GM11168 (cell line): ENCODE measurements around the gene FOXP1.

Source experiments
- in situ Hi-C: fragments of 300-500 bp; cut with MboI; formaldehyde crosslinking; loops from one replicate; pipeline ENCODE4 v1.12.0; 2022; ENCODE audit warnings: low sequenced_read_pairs; ENCODE audit not compliant: unreplicated experiment

FOXP1 gene

DNA sequence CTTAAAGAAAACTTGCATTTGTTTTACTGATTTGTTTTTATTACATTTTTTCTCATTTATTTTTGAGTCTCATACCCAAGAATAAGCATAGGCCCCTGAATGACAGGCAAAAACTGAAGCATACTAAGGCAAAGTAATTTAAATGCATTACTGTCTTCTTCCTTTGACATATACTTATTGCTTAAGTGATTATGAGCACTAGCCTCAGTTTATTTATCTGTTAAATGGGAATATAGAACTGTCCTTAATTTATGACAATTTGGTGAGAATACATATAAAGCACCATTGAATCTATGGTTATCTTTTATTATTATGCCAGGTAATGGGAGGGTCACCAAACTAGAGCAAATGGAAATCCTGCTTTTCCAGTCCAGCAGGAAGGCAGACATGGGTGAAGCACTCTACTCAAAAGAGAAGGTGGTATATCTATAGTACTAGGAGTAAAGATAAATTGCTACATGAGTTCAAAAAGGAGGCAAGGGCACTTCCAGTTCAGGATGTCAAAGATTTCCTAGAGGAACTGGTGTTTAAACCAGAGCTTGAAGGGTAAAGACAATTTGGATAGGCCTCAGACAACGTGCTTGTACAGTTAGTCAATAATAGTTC lies 435.0 kb downstream of the FOXP1 start:
- in situ Hi-C loops: no loop called here

DNA sequence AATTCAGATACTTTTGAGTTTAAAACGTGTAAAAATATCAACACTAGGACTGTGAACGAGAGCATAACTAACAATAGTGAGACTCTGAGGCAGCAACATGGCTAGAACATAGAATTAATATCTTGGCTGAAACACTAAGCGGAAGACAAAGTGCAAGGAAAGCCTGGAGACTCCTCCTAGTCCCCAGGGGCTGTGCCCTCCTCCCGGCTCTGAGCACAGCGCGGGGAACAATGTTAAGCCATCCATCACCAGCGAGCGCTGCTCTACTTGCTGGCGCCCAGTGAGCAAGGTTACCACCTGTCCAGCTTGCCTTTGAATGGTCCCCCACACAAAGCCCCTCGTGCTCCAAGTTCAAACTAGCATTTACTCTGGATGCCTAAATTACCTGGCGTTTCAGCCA lies 436.9 kb downstream of the FOXP1 start:
- in situ Hi-C loops: no loop called here

DNA sequence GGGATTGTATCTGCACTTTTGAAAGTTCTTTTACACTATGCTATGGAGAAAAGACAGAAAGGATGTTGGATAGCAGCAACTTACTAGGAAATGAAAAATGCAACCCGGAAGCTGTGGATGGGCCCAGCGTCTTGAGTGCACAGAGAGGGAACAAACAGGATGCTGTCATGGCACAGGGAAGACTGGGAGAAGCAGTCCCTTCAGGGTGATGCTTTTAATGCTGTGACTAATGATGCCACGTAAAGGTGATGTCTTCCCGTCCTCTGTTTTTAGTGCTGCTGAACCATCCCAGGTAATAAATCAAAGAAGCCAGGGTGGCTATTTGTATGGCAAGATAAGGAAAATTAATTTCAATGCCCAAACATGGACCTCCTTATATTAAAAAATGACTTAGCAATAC lies 437.6 kb downstream of the FOXP1 start:
- in situ Hi-C loops: no loop called here

DNA sequence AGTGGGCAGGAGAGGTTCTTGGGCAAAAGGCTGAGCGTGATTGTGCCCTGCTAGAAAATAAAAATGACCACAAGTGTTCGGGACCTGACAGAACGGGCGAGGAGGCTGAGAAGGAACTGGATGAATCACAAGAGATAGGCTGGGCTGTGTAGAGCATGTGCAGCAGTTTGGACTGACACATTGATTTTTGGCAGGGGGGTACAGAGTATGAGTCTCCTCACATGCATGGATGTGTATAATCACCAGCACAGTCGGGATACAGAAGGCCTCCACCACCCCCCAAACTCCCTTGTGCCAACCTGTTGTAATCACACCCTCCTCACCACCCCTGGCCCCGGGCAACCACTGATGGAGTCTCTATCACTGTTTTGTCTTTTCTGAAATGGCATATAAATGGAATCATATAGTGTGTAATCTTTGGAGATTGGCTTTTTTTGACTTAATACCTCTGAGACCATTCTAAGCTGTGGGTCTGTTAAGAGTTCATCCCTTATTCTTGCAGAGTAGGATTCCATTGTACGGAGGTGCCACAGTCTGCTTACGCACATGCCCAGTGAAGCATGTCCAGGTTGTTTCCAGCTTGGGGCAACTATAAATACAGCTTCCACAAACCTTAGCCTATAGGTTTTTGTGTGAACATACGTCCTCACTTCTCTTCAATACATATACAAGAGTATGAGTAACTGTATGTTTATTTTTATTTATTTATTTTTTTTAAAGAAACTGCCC lies 438.8 kb downstream of the FOXP1 start:
- in situ Hi-C loops: no loop called here

DNA sequence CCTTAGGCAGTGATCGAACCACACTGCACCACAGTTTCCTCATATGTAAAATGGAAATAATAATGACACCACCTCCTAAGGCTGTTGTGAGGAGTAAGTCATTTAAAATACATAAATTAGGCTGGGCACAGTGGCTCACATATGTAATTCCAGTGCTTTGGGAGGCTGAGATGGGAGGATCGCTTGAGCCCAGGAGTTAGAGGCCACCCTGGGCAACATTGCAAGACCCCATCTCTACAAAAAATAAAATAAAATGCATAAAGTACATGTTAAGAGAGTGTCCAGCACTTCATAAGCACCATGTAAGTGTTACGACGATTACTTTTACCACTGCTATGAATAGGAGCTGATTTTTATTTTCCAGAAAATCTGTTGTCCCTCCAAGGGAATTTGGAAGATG lies 440.0 kb downstream of the FOXP1 start:
- in situ Hi-C loops: no loop called here

DNA sequence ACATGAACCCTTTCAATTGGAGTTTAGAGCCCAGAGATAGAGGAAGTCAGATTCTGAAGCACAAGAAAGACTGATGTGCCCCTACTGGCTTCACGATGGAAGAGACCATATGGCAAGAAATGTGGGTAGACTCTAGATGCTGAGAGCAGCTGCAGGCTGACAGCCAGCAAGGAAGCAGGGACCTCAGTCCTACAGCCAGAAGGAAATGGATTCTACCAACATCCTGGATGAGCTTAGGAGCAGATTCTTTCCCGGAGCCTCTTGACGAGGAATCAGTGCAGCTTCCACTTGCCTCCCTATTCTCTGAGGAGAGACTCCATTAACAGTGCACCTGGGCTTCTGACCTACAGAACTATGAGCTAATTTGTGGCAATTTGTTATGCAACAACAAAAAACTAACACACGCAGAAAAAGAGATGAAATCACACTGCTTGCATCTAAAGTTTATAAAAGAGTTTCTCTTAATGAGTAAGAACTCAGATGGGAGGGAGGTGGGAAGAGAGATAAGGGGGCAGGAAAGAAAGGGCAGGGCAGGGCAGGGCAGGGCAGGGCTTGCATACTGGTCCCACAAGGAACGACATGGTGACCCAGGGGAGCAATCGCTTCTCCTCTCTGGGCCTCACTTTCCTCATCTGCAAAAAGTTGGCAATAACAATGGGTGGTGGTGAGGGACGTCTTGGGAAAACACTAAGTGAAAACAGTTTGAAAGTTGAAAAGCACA lies 440.9 kb downstream of the FOXP1 start:
- in situ Hi-C loops: no loop called here

DNA sequence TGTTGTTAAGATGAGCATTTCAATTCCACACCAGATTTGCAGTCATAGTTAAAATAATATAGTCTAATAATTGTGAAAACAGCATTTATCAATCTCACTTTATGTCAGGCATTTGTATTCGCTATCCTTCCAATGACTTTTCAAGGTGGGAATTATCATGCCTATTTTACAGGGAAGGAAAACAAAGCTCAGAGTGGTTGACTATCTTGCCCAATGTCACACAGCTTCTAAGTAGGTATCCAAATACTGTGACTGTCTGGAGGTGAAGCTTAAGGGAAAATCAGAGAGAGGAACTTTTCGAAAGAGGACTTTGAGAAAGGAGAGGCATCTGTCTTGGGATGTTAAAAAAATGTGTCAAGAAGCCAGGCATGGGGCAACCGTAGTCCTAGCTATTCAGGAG lies 443.1 kb downstream of the FOXP1 start:
- in situ Hi-C loops: no loop called here

DNA sequence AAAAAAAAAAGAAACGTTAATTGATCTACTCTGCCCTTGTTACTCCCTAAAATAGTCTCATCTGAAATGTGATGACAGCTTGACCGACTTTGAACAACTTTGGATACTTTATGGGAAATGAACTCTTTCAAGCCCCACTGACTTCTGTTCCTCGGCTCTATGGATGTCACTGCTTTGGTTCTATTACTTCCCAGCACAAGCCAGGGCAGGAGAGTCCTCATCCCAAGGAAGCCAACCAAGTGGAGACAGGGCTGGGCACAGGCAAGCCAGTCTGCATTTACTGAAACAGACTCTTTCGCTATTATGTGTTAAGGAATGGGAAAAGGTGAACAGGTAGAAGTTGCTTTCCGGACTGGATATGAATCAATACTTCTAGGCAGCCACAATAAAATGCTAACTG lies 444.0 kb downstream of the FOXP1 start:
- in situ Hi-C loops: no loop called here

DNA sequence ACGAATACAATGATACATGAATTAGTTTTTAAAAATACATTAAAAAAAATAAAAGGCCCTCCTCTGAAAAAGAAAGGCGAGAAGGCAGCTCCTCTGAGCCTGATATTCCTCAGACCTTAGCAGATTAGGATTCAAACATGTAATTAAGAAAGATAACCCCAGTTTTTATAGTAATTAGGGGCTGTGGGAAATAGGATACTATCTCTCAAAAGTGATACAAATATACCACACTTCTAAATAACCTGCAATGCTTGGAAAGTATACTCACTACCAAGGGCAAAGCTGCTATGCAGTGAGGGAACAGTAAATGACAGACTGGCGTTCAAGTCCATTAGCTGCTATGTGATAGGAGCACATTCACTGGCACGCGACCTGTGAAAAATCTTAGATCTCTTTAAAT lies 445.1 kb downstream of the FOXP1 start:
- in situ Hi-C loops: no loop called here

DNA sequence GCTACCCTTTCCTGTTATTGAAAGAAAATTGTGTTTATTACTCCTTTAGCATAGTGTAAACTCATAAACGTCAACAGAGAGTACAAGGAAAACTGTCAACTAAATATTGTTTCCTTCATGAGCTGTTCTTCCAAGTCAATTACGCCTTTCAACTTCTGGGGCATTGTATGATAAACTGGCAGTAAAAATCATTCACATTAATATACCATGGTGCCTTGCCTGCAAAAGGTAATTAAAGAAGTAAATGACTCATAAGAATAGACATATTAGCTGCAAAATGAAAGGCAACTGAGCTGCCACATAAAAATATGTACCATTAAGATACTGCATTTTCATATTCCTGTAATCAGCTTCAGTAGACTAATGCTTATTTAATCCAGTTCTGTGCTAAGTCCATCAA lies 447.3 kb downstream of the FOXP1 start:
- in situ Hi-C loops: no loop called here

DNA sequence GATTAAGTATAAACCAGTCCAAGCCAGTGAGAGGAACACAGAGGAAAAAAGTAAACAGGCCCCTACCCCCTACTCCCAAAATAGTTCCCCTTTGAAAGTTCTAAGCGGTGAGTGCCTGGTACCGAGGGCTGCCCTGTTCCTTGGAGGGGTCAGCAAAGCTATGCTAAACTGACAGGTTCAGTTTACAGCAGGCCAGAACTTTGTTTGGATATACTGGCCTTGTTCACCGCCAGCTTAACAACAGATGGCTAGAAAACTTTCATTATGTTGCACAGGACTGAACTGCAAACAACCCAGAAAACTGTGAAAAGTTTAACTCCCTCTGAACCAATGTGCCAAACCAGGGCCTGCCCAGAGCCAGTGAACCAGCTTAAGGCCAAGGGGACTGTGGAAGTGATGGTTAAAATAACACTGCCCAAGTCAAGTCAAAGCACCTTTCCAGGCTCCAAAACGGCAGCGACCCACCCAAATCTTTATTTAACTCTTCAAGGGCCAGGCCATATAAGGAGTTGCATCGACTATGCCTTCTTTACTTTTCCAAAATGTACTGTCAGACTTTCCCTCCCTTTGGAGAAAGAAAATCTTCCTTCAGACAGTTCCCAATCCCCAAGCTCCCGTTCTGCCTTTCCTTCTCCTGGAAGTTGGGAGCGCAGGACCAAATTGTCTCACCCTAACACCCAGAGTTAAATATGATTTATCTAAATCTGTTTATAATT lies 448.0 kb downstream of the FOXP1 start:
- in situ Hi-C loops: no loop called here

DNA sequence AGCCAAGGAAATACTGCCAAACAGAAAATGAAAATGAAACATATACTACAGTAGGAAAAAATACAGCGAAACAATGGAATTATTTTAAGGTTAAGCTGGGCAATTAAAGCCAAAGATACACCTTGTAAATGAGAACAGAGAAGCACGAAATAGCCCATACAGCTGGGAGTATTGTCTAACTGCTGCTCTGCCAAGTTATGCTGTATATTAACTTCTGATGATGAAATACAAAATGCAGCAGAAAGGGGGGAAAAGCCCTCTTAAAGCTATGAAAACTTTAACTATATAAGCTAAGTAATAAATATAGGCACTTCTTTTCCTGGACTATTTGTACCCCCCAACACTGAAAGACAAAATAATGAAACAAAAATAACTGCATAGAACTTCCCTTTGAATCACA lies 449.0 kb downstream of the FOXP1 start:
- in situ Hi-C loops: no loop called here

DNA sequence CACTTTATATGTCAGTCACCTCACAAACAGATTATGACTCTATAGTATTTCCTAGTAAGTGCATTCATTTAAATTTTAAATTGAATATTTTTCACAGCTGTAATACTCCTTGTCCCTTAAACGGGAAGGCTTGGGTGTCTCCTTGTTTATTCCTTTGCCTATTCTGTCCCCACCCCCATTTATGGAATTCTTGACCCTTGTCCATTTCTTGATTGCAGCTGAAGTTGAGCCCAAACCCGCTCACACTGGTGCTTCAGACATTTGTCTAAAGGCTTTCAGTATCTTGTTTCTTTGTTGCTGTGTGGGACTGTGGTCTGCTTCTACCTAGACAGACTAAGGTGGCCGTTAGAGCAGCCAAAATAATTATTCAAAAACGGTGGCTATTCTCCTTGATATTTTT lies 449.7 kb downstream of the FOXP1 start:
- in situ Hi-C loops: no loop called here

DNA sequence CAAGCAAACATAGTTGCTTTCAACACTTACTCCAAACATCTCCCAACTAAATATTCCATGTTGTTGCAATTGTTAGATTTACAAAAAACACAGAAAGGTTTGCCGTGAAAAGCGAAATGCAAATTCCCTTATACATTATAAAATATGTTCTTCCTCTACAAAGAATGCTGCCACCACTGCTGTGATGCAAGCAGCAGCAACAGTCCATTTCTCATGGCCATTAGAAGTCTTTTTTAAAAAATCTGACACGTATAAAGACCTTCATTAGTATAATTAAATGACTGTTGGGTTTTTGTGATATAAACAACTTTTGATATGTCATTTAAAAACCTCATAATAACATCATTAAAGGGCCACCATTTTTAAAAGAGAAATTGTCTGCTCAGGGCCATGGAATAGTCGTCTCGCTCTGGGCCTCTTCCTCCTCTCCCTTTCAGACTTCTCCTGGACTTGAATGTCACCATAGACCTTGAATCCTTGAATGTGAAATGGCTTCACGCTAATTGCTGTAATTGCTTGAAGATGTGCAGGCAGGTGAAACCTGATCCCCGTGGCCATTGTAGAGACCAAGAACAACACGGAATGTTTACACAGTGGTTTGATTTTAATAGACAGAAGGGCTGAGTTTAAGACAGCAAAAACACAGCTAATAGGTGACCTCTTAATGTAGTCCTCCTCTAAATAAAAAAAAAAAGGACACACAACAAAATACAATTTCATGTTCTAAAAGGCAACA lies 450.4 kb downstream of the FOXP1 start:
- in situ Hi-C loops: no loop called here

DNA sequence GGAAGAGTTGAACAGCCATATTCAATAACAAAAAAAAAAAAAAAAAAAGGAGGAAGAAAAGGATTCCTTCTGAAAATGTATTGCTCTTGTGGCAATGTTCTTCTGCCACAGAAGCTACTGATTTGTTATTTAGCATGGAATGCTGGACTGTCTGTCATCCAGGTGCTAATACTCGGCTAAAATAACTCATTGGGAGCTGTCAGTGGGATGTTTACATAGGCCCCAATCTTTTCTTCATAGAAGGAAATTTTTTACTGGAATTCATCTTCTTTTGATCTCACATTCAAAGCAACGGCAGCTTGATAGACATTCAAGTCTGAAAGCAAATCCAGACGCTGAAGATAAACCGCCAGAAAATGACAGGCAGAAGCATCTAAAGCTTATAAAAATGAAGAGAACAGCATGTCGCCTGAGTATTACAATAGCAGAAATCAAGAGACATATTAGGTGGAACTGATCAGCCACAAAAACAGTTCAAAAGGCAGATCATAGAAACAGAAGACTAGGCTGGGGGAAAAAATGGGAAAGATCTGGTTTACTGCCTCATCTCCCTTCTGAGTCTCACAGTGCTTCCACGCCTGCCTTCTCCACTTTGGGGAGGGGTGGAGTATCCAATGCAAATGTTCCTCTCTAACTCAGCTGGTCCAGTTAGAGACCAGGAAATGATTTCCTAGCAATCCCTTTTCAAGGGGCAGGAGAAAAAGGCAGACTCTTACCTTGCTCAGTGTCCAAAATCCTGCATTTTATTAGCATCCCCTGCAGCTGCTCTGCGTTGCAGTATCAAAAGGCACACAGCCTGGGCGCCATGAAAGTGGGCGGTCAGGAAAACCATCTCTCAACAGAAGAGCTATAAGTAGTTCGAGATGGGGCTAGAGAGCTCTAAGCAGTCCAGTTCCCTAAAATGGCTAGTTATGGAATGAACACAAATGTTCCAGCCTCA lies 451.9 kb downstream of the FOXP1 start:
- in situ Hi-C loops: no loop called here

DNA sequence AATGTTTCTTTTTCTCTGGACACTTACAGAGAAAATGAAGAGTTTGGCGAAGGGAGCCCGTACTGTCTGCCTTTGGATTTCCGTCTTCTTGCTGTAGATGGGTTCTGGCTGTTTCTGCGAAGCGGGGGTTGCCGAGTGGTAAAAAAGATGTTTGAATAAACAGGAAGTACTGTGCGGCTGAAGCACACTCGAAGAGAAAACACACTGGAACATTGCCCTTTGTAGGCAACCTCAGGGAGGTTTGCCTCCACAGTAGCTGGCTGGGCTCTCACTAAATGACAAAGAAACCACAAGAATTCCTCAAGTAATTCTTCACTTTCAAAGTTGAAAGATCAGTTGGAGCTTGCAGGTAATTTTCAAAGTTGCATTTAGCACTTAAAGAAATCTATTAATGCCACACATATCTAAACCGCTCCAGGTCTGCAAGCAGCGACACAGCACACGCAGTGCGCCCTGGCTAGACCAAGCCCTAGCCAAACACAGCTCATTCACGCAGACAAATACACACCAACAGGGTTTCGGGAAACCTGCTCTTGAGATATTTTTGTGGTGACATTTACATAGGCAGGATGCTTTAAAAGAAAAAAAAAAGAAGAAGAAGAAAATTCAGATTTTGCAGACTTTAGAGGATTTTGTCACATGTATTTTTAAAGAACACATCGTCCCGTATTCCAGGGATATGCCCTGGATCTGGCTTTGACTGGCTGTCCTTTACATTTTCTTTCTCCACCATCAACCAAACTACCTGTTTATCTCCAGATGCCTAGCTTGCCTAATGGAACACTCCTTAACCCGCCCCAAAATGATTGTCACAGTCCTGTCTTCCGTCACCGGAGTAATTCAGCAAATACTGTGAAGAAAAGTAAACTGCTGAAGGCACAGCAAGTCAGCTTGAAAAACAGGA lies 452.8 kb downstream of the FOXP1 start:
- in situ Hi-C loops: no loop called here

DNA sequence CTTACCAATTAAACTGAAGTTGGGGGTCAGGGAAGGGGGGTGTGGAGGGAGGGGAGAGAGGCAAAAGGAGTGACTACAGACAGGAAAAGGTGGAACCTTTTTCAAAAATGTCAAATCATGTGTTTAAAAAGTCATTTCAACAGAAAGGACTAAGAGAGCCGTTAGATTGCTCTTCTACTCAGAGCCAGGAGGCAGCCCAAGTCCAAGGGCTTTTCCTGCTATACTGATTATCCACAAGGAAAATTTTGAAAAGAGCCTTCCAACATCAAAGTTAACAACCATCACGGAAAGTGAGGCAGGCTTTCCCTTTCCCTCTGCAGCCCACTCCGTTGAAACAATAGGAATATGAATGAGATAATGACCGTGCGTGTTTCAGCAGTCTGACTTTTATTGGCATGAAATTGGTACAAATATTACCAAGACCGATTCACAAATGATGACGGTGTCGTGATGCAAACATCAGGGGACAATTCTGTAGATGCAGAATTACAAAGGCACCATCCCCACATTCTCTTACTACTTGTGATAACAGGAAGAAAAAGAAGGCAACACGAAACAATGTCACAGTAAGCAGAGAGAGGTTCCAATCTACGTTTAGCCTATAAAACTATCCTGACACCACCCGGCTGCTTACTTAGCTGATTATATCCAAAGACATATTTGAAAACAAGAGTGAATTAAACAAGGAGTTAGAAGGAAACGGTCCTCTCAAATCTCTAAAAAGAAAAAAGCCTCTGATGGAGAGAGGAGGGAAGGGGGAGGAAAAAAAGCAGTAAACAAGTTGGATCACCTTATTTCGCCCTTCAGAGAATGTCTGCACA lies 453.7 kb downstream of the FOXP1 start:
- in situ Hi-C loops: no loop called here
